HG02870 (cell line): Measurements from ENCODE around the gene FASTKD2.

ENCODE experiments used
- ATAC-seq: cut with Tn5 transposase; IDR thresholded peaks from one replicate; pipeline ENCODE4 v1.9.1; 2021; ENCODE audit warnings: mild to moderate bottlenecking, moderate library complexity; ENCODE audit not compliant: unreplicated experiment

FASTKD2 gene

GRCh38 chr2:206833291-206833690, 67.9 kb downstream of the FASTKD2 start:
- no peak for ATAC-seq

GRCh38 chr2:206836722-206837121, 71.3 kb downstream of the FASTKD2 start:
- ATAC-seq = no peak

- no peak for ATAC-seq
Observed at GRCh38 chr2:206837775-206838174, 72.4 kb downstream of the FASTKD2 start.

GRCh38 chr2:206838690-206839089, 73.3 kb downstream of the FASTKD2 start:
- no peak for ATAC-seq

- no peak for ATAC-seq
Observed at GRCh38 chr2:206840999-206841398, 75.6 kb downstream of the FASTKD2 start.
